KOPT-K1 (cell line): Measurements from ENCODE around the gene FA2H.

Source experiments
- H3K27ac ChIP-seq: fragments of 200-600 bp; sonication (generic); 2 replicates; pipeline ENCODE4 v1.5.1; 2016; ENCODE audit warnings: antibody characterized with exemption, mild to moderate bottlenecking, low read depth, low read length; ENCODE audit not compliant: poor library complexity, severe bottlenecking
- H3K36me3 ChIP-seq: fragments of 200-600 bp; sonication (generic); 2 replicates; pipeline ENCODE4 v1.5.1; 2017; ENCODE audit warnings: antibody characterized with exemption, mild to moderate bottlenecking, low read length, moderate library complexity; ENCODE audit not compliant: insufficient read depth
- H3K9me3 ChIP-seq: fragments of 200-600 bp; sonication (generic); 2 replicates; pipeline ENCODE4 v1.5.1; 2017; ENCODE audit warnings: antibody characterized with exemption, low read length, mild to moderate bottlenecking; ENCODE audit not compliant: insufficient read depth, poor library complexity, severe bottlenecking

Gene FA2H

DNA sequence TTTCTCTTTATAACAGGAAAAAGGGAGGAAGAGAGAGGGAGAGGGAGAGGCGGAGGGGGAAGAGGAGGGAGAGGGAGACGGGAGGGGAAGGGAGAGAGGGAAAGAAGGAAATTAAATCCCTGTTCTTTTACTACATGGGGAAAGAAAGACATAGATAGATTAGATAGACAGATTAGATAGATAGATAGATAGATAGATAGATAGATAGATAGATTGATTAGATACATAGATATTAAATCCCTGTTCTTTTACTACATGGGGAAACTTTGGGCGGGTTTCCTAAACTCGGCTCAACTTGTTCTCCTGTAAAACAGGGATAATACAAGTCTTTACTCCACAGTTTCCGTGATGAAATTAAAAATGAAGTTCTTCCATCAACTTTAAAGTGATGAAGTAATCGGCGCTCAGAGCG is 108.6 kb downstream of the FA2H start:
- H3K9me3 ChIP-seq: peaks cover 4% of the 10 kb centered on the region
- peak overlapping the region; percentile 99 for H3K27ac ChIP-seq
- peaks cover 52% of the 10 kb centered on the region for H3K36me3 ChIP-seq
